HG03469 (cell line): Measurements from ENCODE around the gene EPB41L3.
"Not testable (repeated sequence)": the region's sequence is repeated elsewhere in the genome, so short reads cannot be mapped to it uniquely, and the experiment has no call there.

Experiments
- ATAC-seq: cut with Tn5 transposase; IDR thresholded peaks from one replicate; pipeline ENCODE4 v1.9.1; 2021; ENCODE audit warnings: mild to moderate bottlenecking, moderate library complexity, moderate number of reproducible peaks; ENCODE audit not compliant: unreplicated experiment

Gene EPB41L3

DNA sequence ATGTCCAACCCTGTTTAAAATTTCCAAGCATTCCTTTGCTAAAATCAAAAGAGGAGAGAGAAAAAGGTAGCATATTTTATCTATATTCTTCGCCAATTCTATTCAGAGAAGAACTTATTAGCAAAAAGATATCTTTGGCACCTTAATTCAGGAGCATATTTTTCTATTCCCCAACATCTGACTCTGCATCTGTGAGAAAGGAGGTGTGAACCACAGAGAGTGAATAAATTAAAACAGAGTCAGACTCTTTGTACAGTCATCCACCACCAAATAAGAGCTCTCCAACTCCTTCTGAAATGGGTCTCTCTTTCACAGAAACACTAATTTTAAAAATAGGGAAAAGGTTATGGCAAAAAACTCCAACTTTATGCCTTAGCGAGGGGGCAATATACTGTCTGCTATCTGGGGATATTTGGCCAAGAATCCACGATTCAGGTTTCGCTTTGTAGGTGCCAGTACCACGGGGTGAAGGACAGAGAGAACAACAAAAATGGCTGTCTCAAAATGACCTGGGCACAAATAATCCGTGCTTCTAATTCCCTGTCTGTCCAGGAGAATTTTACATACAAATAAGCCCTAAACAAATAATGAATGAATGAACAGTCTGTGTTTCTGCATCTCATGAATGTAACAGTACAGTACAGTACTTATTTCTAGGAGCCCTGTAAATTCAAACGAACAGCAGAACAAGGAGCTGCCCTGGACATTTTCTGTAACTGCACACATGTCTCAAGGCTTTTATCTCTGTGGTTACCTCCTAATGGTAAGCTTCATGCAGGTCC, 43.4 kb downstream of the EPB41L3 start:
- no peak for ATAC-seq

DNA sequence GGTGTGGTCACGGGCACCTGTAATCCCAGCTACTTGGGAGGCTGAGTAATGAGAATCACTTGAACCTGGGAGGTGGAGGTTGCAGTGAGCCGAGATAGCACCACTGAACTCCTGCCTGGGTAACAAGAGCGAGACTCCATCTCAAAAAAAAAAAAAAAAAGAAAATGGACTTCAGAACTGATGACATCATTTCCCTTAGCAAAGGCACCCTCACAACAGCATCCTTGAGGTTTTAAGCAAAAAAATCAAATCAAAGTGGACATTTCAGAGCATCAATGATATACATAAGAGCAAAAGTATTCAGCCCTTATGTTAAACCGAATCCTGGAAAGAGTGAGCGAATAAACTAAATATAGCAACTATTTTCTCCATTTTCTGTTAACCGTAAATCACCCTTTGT, 45.3 kb downstream of the EPB41L3 start:
- no peak for ATAC-seq

DNA sequence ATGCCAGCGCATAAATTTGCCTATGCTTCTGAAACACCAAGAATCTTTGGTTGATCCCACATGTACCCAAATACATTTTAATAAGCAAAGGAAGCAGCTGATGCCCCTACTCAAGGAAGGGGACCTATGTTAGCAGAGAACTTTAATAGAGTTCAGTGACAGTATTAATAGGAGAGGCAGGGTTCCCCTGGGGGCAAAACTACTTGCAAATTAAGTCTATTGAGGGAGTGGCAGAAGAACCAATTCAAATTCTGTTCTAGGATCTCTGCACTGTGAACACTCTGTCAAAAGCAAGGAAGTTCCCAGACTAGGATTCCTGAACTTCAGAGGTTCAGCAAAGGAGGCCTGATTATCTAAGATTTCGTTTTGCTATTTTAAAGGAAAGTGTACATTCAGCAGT, 47.5 kb downstream of the EPB41L3 start:
- ATAC-seq: no peak

GRCh38 chr18:5490753-5491480, 52.9 kb downstream of the EPB41L3 start:
- no peak for ATAC-seq

DNA sequence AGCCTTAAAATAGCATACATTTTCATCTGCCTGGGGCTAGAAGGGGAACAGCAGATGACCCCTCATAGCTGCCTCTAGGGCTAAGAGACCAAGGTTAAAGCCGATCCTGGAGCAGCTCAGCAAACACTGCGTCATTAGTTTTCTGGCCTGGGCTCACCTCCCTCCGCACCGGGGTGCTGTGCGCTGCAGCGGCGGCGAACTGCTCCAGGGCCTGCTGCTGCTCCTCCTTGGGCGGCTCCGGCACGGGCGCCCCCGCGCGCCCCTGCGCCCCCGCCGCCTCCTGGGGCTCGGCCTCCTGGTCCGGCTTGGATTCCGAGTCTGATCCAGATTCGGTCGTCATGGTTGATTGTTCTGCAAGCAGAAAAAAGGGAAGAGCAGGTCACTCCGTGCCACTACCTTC, 55.0 kb downstream of the EPB41L3 start:
- ATAC-seq: no peak

- ATAC-seq: not testable (repeated sequence)
These were observed 55.8 kb downstream of the EPB41L3 start for GRCh38 chr18:5488044-5488443.

GRCh38 chr18:5484526-5484925, 59.3 kb downstream of the EPB41L3 start:
- ATAC-seq: no peak

- no peak for ATAC-seq
These were observed 62.2 kb downstream of the EPB41L3 start for GRCh38 chr18:5481621-5482020.

- no peak for ATAC-seq
These were observed 65.5 kb downstream of the EPB41L3 start for GRCh38 chr18:5478261-5478660.

- ATAC-seq: no peak
These were observed 66.6 kb downstream of the EPB41L3 start for GRCh38 chr18:5476961-5477800.

DNA sequence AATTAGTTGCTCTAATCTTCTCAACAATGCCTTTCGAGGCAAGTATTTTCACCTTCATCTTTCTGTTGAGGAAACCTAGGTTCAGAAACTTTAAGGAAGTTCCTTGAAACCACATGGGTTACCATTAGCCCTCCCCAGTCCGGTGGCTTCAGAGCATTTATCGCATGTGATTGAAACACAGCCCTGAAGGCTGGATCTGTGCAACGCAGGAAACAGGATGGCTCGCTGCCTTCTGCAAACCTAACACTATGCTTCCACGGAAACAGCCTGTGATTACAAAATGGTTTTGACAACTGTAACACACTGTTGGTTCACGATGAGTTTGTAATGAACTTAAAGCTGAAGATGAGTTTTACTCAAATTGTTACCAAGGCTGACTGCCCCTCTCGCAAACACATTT, 68.5 kb downstream of the EPB41L3 start:
- no peak for ATAC-seq

DNA sequence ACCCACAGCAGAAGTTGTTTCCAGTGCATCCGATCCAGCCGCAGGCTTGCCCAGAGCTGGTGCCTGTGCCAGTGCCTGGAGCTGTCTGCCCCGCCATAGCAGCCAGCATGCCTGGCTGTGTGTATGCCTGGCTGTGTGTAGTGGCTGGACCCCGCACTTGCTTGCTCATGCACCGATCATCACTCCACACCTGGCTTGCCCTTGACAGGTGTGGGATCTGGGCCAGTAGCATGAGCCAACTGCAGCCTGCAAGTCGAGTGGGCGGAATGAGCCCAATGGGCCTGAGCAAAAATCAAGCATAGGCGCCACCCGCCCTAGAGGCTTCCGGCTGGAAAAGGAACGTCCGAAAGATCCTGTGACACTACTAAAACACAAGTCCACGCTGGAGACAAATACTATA, 74.5 kb downstream of the EPB41L3 start:
- no peak for ATAC-seq

GRCh38 chr18:5468394-5468793, 75.4 kb downstream of the EPB41L3 start:
- no peak for ATAC-seq

DNA sequence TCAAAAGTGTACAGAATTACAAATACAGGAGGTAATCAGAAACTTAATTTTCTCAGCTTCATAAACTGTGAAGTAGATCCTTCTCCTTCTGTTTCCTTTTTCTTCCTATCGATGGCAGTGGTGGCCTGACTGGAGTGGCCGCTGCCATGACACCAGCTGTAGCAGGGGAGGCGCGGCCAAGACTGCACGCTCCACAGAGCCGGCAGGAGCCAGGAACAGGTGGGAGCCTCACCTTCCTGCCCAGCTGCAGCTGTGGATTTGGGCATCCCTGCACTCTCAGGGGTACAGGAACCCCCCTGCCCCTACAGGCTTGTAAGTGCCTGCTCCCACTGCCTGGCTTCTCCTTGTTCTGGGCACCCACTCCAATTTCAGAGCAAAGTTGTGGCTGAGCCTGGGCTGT, 76.1 kb downstream of the EPB41L3 start:
- no peak for ATAC-seq

DNA sequence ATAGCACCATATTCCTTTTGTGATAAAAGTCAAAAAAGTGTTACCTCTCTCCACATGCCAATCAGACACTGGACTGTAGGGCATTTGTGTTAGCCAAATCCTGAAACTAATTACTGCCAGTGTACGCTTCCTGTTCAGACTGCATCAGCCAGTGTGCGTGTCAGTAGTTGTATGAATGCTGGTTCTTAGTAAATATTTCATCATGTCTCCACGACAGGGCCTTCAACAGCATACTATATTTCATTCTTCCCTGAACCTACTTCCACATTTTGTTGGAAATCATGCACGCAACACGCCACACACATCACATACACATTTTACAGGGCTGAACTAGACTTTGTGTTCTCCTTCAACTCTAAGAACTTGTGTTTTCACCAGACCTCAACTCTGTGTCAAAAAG, 77.5 kb downstream of the EPB41L3 start:
- ATAC-seq: no peak

GRCh38 chr18:5464251-5464650, 79.5 kb downstream of the EPB41L3 start:
- no peak for ATAC-seq

DNA sequence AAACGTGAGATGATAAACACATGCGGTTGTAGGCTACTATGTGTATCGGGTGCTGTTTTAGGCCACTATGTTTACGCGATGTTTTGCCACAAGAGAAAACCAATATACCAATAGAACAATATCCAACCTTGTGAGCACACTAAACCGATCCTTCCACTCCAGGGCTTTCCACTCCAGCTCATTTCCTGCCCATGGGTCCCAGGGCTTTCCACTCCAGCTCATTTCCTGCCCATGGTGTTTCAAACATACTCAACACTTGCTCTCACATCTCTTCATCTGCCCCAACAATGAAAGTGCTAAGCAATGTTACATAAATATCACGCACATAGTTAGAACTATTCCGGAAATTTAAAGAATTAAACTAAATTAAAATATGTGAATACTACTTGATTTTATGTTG, 80.0 kb downstream of the EPB41L3 start:
- ATAC-seq: no peak

- no peak for ATAC-seq
These were observed 80.4 kb downstream of the EPB41L3 start for GRCh38 chr18:5463390-5463789.

DNA sequence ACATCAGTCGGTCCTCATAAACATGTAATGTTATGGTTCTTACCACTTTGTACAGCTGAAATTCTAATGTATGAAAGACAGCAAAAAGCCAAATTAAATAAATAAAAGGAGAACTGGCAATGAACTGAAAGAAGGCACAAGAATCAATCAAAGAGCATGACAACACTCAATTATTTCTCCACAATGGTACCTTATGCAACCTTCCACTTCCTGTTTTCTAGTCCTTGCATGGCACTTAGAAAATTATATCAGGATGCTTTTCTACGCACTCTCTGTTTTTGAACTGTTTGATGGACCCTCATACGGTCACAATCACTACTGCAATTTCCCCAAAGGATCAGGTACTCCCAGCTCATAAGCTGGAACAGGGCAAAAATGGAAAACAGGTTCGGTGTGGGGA, 81.6 kb downstream of the EPB41L3 start:
- ATAC-seq: no peak

GRCh38 chr18:5461041-5461440, 82.8 kb downstream of the EPB41L3 start:
- ATAC-seq: no peak

DNA sequence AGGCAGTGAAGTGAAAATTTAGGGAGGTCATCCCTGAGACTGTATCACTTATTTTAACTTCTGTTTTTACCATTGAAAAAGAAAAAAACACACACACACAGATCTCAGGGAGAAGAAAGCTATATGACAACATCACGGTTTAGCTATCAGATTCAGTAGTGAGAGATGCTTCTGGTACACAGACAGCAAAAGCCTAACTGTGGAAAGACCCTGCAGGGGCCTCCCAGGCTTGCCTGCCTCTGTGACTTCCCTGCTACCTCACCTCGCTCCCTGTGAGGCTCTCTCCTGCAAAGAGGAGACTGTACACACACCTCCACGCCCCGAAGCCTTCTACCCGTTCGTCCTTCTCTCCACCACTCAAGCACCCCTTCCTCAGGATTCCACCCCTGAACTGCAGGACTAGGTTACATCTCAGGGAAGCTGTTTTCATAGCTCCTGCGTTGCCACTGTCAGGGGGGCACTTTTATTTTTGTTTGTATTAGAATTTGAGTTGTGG, 86.3 kb downstream of the EPB41L3 start:
- no peak for ATAC-seq
